Trophoblast cell (in vitro differentiated cells and primary cell): ENCODE measurements around the gene GRB10.

Experiments used
- DNase-seq, 2 donors: peaks; one replicate each; pipeline ENCODE4 v3.0.0-alpha.2; 2016
- H2AFZ ChIP-seq: 2 replicates; pipeline ENCODE4 v1.6.1; 2013; ENCODE audit warnings: low read length, moderate library complexity, mild to moderate bottlenecking; ENCODE audit not compliant: insufficient read depth, poor library complexity
- H2AK5ac ChIP-seq: 2 replicates; pipeline ENCODE4 v1.6.1; 2013; ENCODE audit warnings: mild to moderate bottlenecking, low read length
- H2BK120ac ChIP-seq: 2 replicates; pipeline ENCODE4 v1.6.1; 2013; ENCODE audit warnings: low read length, mild to moderate bottlenecking, moderate library complexity; ENCODE audit not compliant: insufficient read depth, poor library complexity
- H2BK12ac ChIP-seq: 2 replicates; pipeline ENCODE4 v1.6.1; 2013; ENCODE audit warnings: mild to moderate bottlenecking, low read length, moderate library complexity
- H2BK5ac ChIP-seq: 2 replicates; pipeline ENCODE4 v1.6.1; 2013; ENCODE audit warnings: low read length, low read depth, moderate library complexity, mild to moderate bottlenecking; ENCODE audit not compliant: poor library complexity
- H3K14ac ChIP-seq: 2 replicates; pipeline ENCODE4 v1.6.1; 2013; ENCODE audit warnings: mild to moderate bottlenecking, low read length
- H3K18ac ChIP-seq: 2 replicates; pipeline ENCODE4 v1.6.1; 2013; ENCODE audit warnings: mild to moderate bottlenecking, low read length
- H3K23ac ChIP-seq: 2 replicates; pipeline ENCODE4 v1.6.1; 2013; ENCODE audit warnings: low read length
- H3K27ac ChIP-seq: 2 replicates; pipeline ENCODE4 v1.5.1; 2013; ENCODE audit warnings: low read depth, mild to moderate bottlenecking, inconsistent platforms, low read length, moderate library complexity
- H3K27me3 ChIP-seq: 2 replicates; pipeline ENCODE4 v1.6.1; 2013; ENCODE audit warnings: inconsistent platforms, mild to moderate bottlenecking, low read length, moderate library complexity; ENCODE audit not compliant: insufficient read depth
- H3K36me3 ChIP-seq, 2 experiments: 1 replicate in 1 of 2; 2 replicates in 1 of 2; pipeline ENCODE4 v1.6.1; 2013; ENCODE audit warnings: low read length in 2 of 2, mild to moderate bottlenecking in 2 of 2, moderate library complexity in 1 of 2; ENCODE audit not compliant: insufficient read depth in 2 of 2, control insufficient read depth in 1 of 2
- H3K4ac ChIP-seq: 2 replicates; pipeline ENCODE4 v1.6.1; 2013; ENCODE audit warnings: low read depth, mild to moderate bottlenecking, low read length, moderate library complexity
- H3K4me1 ChIP-seq, 2 experiments: 1 replicate in 1 of 2; 2 replicates in 1 of 2; pipeline ENCODE4 v1.6.1; 2013; ENCODE audit warnings: low read length in 2 of 2, mild to moderate bottlenecking in 2 of 2, moderate library complexity in 1 of 2; ENCODE audit not compliant: insufficient read depth in 2 of 2, control insufficient read depth in 1 of 2
- H3K4me2 ChIP-seq: 2 replicates; pipeline ENCODE4 v1.6.1; 2013; ENCODE audit warnings: inconsistent platforms, mild to moderate bottlenecking, low read length, moderate library complexity
- H3K4me3 ChIP-seq: 2 replicates; pipeline ENCODE4 v1.5.1; 2013; ENCODE audit warnings: mild to moderate bottlenecking, low read depth, low read length, inconsistent platforms
- H3K79me1 ChIP-seq: one replicate; pipeline ENCODE4 v1.6.1; 2013; ENCODE audit warnings: low read length
- H3K79me2 ChIP-seq: 2 replicates; pipeline ENCODE4 v1.6.1; 2013; ENCODE audit warnings: low read length, mild to moderate bottlenecking; ENCODE audit not compliant: control insufficient read depth, insufficient read depth, poor library complexity
- H3K9ac ChIP-seq: 2 replicates; pipeline ENCODE4 v1.6.1; 2013; ENCODE audit warnings: mild to moderate bottlenecking, low read length
- H3K9me3 ChIP-seq: 2 replicates; pipeline ENCODE4 v1.6.1; 2013; ENCODE audit warnings: low read depth, mild to moderate bottlenecking, control low read depth, inconsistent platforms, low read length; ENCODE audit not compliant: insufficient read depth
- H4K12ac ChIP-seq: 2 replicates; pipeline ENCODE4 v1.6.1; 2013; ENCODE audit warnings: low read depth, mild to moderate bottlenecking, low read length, moderate library complexity
- H4K8ac ChIP-seq: 2 replicates; pipeline ENCODE4 v1.6.1; 2013; ENCODE audit warnings: low read depth, mild to moderate bottlenecking, low read length, moderate library complexity
- H4K91ac ChIP-seq: one replicate; pipeline ENCODE4 v1.6.1; 2013; ENCODE audit warnings: low read depth, mild to moderate bottlenecking, low read length, moderate library complexity
- WGBS: extraction: QIAGEN DNeasy Blood & Tissue Kit; methylation state at CpG from one replicate; pipeline ENCODE4 v1.1.7; 2013; ENCODE audit warnings: missing lambda C conversion rate; ENCODE audit not compliant: insufficient read length, insufficient coverage; ENCODE audit errors: extremely low coverage; 5-methylcytosine and 5-hydroxymethylcytosine counted together

Gene GRB10

DNA sequence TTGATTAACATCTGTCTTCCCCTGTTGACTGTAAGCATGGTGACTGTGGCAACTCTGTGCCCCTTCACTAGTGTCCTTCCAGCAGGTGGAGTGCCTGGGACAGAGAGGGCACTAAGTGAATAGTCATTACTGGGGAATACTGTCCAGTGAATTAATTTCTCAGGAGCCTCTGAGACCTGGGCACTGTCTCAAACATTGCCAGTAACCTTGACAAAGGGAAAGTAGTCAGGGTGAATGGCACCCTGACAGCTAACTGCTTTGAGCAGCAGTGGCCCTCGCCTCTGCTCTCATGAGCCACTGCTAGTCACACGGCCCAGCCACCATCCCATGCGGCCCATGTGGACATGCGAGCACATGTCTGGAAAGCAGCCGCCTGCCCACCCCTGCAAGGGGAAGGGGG, 13.1 kb upstream of the GRB10 start:
- Histone ChIP-seq H3K14ac (no peak overlapping the region), H2AFZ (no peak overlapping the region), H2BK120ac (no peak overlapping the region), H3K27ac (no peak overlapping the region), H3K9ac (no peak overlapping the region), H3K27me3 (peaks cover 4% of the 10 kb centered on the region), H3K4me3 (no peak overlapping the region), H4K12ac (no peak overlapping the region), H2AK5ac (no peak overlapping the region), H3K4me1 (peaks cover 4 to 7% of the 10 kb centered on the region in 2 experiments), H2BK5ac (no peak overlapping the region), H3K36me3 (no peaks in the 10 kb centered on the region), H3K18ac (no peak overlapping the region), H3K23ac (no peak overlapping the region), H3K9me3 (peaks cover 2% of the 10 kb centered on the region), H2BK12ac (no peak overlapping the region), H4K91ac (no peak overlapping the region), H3K4me2 (no peak overlapping the region), H4K8ac (no peak overlapping the region), H3K79me2 (peaks cover 5% of the 10 kb centered on the region), H3K79me1 (peaks cover 7% of the 10 kb centered on the region), H3K4ac (no peak overlapping the region)
- WGBS = no CpG with 5 or more reads among the region's 5 CpGs
- DNase-seq = no peak

DNA sequence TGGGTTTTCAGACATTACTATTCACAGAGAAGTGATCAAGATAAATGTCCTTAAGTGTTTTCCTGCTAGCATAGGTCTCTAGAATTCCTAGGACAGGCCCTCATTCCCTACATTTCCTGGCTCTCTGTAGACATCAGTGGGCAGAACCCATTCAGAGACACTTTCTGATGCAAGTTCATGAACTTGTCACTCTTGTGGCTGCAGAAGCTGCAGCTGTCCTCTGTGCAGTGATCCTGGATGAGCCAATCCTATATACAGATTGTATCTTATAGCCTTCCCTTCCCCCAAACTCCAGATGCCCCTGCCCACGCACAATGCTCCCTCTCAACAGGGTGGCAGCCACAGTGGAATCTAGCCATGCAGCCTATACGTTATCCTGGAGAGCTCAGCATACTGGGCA, 12.6 kb upstream of the GRB10 start:
- H3K27ac ChIP-seq = no peak overlapping the region
- no peak overlapping the region for H2BK5ac ChIP-seq
- no peak overlapping the region for H2BK120ac ChIP-seq
- no peak overlapping the region for H4K8ac ChIP-seq
- H2AK5ac ChIP-seq = no peak overlapping the region
- H3K18ac ChIP-seq = no peak overlapping the region
- peaks cover 4 to 9% of the 10 kb centered on the region in 2 experiments for H3K4me1 ChIP-seq
- H3K4me3 ChIP-seq = no peak overlapping the region
- H3K4ac ChIP-seq = no peak overlapping the region
- peaks cover 2% of the 10 kb centered on the region for H3K9me3 ChIP-seq
- H3K23ac ChIP-seq = no peak overlapping the region
- no peak overlapping the region for H3K9ac ChIP-seq
- no peak overlapping the region for H3K4me2 ChIP-seq
- H2AFZ ChIP-seq = no peak overlapping the region
- peaks cover 5% of the 10 kb centered on the region for H3K79me2 ChIP-seq
- no peak for DNase-seq
- no peak overlapping the region for H2BK12ac ChIP-seq
- H3K14ac ChIP-seq = no peak overlapping the region
- H4K91ac ChIP-seq = no peak overlapping the region
- no peak overlapping the region for H4K12ac ChIP-seq
- no peaks in the 10 kb centered on the region for H3K36me3 ChIP-seq
- peaks cover 4% of the 10 kb centered on the region for H3K27me3 ChIP-seq
- no CpG with 5 or more reads among the region's 2 CpGs for WGBS
- H3K79me1 ChIP-seq = peaks cover 7% of the 10 kb centered on the region

DNA sequence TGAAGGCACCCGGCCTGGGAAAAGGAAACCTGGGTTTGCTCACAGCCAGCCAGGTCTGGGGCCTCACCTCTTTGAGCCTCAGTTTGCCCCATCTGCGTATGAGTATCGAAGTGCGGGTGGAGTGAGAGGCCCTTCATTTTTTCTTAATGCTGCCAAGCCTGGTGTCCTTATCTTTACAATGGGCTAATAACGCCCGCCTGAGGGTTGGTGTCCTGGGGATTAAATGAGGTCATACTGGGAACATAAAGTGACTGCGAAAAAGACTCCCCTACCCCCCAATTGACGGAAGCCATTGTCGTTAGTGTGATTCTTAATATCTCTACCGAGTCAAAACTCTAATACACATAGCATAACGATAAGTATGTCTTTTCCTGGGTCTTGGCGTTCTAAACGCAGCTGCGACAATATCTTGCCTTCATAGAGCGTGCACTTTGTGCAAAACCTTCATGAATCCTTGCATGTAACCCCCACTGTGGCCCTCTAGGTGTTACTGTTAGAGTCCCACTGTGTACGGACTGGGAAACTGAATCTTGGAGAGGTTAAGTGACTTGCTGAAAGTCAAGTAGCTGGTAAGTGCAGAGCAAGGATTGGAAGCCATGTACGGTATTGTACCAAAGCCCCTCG, 11.4 kb upstream of the GRB10 start:
- Histone ChIP-seq H2BK5ac (no peak overlapping the region), H2BK12ac (peak overlapping the region; percentile 6), H3K18ac (no peak overlapping the region), H3K4me2 (peak overlapping the region; percentile 66), H3K79me1 (peaks cover 7% of the 10 kb centered on the region), H2AK5ac (no peak overlapping the region), H3K9ac (no peak overlapping the region), H2AFZ (peak overlapping the region; percentile 84), H3K4ac (no peak overlapping the region), H3K23ac (peak overlapping the region; percentile 30), H3K27me3 (peaks cover 4% of the 10 kb centered on the region), H4K91ac (peak overlapping the region; percentile 71), H2BK120ac (no peak overlapping the region), H3K9me3 (peaks cover 2% of the 10 kb centered on the region), H4K12ac (peak overlapping the region; percentile 84), H3K4me1 (peaks cover 4 to 9% of the 10 kb centered on the region in 2 experiments), H3K79me2 (peaks cover 11% of the 10 kb centered on the region), H3K4me3 (peak overlapping the region; percentile 55), H3K36me3 (peaks cover 0 to 2% of the 10 kb centered on the region in 2 experiments), H3K14ac (peak overlapping the region; percentile 70), H3K27ac (peak overlapping the region; percentile 14), H4K8ac (peak overlapping the region; percentile 81)
- peak in 1 of 2 donors; percentile 23 for DNase-seq
- WGBS = no CpG with 5 or more reads among the region's 18 CpGs

DNA sequence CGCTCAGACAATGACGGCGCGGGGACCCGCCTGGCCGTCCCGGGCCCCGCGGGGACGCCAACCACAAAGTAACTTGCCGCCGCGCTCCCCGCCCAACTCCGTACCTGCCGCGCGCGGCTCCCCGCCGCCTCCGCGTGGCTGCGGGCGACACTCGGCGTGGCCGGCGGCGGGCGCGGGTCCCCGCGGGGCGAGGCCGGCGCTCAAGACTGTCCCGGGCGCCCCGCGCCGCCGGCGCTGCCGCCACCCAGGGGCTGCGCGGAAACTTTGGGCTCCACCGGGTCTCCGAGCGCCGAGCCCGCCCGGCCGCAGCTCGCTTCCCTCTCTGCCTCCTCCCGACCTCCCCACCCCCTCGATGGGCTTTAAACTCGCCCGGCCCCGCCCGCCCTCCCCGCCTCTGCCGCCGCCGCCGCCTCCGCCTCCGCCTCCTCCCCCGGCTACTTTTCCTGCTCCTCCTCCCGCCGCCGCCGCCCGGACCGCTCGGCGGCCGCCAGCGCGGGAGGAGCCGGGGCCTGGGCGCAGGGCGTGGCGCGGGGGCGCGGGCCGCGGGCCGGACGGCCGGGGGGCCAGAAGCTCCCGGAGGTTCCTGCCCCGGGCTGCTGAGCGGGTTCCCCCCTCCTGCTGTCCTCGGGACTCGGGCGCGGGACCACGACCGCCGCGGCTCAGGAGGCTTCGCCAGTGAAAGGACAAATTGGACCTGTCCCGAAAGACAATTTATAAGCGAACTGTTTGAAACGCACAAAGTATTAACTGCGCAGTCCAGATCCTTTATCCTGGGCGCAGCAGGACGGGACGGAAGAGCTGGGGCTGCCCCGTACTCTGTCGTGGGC, 10.6 kb upstream of the GRB10 start:
- Histone ChIP-seq H3K9me3 (peaks cover 4% of the 10 kb centered on the region), H3K4ac (peak overlapping the region; percentile 34), H2BK5ac (peak overlapping the region; percentile 63), H3K79me2 (peaks cover 13% of the 10 kb centered on the region), H3K23ac (no peak overlapping the region), H4K8ac (peak overlapping the region; percentile 81), H3K4me2 (peak overlapping the region; percentile 96), H2AFZ (peak overlapping the region; percentile 84), H2BK12ac (peak overlapping the region; percentile 6), H3K36me3 (peaks cover 0 to 2% of the 10 kb centered on the region in 2 experiments), H3K14ac (peak overlapping the region; percentile 85), H3K9ac (peak overlapping the region; percentile 83), H2AK5ac (no peak overlapping the region), H3K18ac (peak overlapping the region; percentile 92), H4K91ac (peak overlapping the region; percentile 90), H3K4me3 (peak overlapping the region; percentile 82), H3K27me3 (peaks cover 4% of the 10 kb centered on the region), H3K27ac (peak overlapping the region; percentile 66), H4K12ac (peak overlapping the region; percentile 84), H2BK120ac (peak overlapping the region; percentile 72), H3K4me1 (peaks cover 4 to 9% of the 10 kb centered on the region in 2 experiments), H3K79me1 (peaks cover 7% of the 10 kb centered on the region)
- no CpG with 5 or more reads among the region's 113 CpGs for WGBS
- peak in 1 of 2 donors; percentile 70 for DNase-seq
